A673 (cell line): ENCODE measurements around the gene NBAS.

ENCODE experiments used
- EZH2 ChIP-seq: fragments of 200-600 bp; sonication (generic); IDR thresholded peaks from 2 replicates; pipeline ENCODE4 v1.6.1; 2017; ENCODE audit warnings: borderline replicate concordance, low read depth, mild to moderate bottlenecking, mixed read lengths, antibody characterized with exemption, low read length; ENCODE audit not compliant: poor library complexity, severe bottlenecking
- TF ChIP-seq, protein P1 (sequence below): fragments of 300-800, 200-600 bp; sonication (generic); conservative IDR thresholded peaks from 2 replicates; pipeline ENCODE4 v1.5.1; 2017; ENCODE audit warnings: low read depth, mild to moderate bottlenecking, antibody characterized with exemption, low read length, moderate library complexity, mixed read lengths

DNA sequence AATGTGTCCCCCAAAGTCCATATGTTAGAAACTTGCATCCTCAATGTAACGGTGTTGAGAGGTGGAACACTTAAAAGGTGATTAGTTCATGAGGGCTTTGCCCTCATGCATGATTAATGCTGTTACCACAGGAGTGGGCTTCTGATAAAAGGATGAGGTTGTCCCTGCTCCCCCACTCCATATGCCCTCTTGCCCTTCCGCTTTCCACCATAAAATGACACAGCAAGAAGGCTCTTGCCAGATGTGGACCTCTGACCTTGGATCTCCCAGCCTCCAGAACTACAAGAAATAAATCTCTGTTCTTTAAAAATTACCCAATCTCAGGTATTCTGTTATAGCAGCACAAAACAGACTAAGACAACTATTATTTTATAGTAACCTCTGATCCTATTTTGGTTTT, 412.1 kb downstream of the NBAS start:
- TF ChIP-seq EZH2, result no peak
- TF ChIP-seq, protein P1, sequence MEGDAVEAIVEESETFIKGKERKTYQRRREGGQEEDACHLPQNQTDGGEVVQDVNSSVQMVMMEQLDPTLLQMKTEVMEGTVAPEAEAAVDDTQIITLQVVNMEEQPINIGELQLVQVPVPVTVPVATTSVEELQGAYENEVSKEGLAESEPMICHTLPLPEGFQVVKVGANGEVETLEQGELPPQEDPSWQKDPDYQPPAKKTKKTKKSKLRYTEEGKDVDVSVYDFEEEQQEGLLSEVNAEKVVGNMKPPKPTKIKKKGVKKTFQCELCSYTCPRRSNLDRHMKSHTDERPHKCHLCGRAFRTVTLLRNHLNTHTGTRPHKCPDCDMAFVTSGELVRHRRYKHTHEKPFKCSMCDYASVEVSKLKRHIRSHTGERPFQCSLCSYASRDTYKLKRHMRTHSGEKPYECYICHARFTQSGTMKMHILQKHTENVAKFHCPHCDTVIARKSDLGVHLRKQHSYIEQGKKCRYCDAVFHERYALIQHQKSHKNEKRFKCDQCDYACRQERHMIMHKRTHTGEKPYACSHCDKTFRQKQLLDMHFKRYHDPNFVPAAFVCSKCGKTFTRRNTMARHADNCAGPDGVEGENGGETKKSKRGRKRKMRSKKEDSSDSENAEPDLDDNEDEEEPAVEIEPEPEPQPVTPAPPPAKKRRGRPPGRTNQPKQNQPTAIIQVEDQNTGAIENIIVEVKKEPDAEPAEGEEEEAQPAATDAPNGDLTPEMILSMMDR, result no peak
